B cell (primary cell): ENCODE measurements around the gene NEUROG2.

Experiments
- CTCF ChIP-seq: fragments of 200-600 bp; IDR thresholded peaks from one replicate; pipeline ENCODE4 v1.8.0; 2022; ENCODE audit warnings: antibody characterized with exemption, mild to moderate bottlenecking
- EZH2 ChIP-seq: IDR thresholded peaks from 2 replicates; pipeline ENCODE4 v1.6.1; 2012; ENCODE audit warnings: borderline replicate concordance, low read depth, mild to moderate bottlenecking, moderate library complexity, low read length; ENCODE audit not compliant: insufficient read depth, poor library complexity, severe bottlenecking

GRCh38 chr4:112521123-112522023, 5.4 kb upstream of the NEUROG2 start:
- TF ChIP-seq CTCF (no peak), EZH2 (peak; percentile 64)
